Nephron progenitor cell (in vitro differentiated cells): ENCODE results near the gene THAP6.

Experiments used
- DNase-seq: peaks from one replicate; pipeline ENCODE4 v3.0.0; 2021
- H3K27ac Mint-ChIP-seq: 2 replicates; pipeline ENCODE4 v1.8.0; 2021; ENCODE audit warnings: mild to moderate bottlenecking, moderate library complexity, mixed read lengths
- H3K27me3 Mint-ChIP-seq: 2 replicates; pipeline ENCODE4 v1.8.0; 2021; ENCODE audit warnings: mild to moderate bottlenecking, low read depth, mixed read lengths; ENCODE audit not compliant: poor library complexity
- H3K36me3 Mint-ChIP-seq: 2 replicates; pipeline ENCODE4 v1.8.0; 2021; ENCODE audit warnings: low read depth, mixed read lengths
- H3K4me1 Mint-ChIP-seq: 2 replicates; pipeline ENCODE4 v1.8.0; 2021; ENCODE audit warnings: mixed read lengths
- H3K4me3 Mint-ChIP-seq: 2 replicates; pipeline ENCODE4 v1.8.0; 2021; ENCODE audit warnings: mild to moderate bottlenecking, moderate library complexity, mixed read lengths
- H3K9me3 Mint-ChIP-seq: 2 replicates; pipeline ENCODE4 v1.8.0; 2021; ENCODE audit warnings: mild to moderate bottlenecking, moderate library complexity, mixed read lengths
- TF ChIP-seq, protein P1 (sequence below): fragments of 200-600 bp; sonication (generic); IDR thresholded peaks from 2 replicates; pipeline ENCODE4 v1.5.0; 2021; ENCODE audit warnings: antibody characterized with exemption

Gene THAP6

DNA sequence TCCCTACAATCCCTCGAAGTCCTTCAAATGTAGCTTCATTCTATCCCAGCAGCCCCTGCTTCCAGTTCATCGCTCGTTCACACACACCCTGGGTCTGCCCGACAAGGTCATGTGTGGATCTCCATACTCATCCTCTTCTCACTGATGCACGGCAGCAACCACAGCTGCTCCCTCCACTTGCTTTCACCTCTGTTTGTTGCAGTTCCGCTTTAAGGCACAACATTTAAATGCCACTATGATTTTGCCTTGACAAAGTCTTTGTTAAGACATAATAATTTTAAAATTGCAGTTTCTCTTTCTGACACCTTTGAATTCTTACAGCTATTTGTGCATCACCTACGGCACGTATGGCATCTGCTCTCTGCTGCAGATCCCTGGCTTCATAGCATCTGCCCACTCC, 43.4 kb downstream of the THAP6 start:
- Mint-ChIP-seq H3K36me3 (no peaks in the 10 kb centered on the region), H3K4me3 (no peak overlapping the region), H3K27ac (no peak overlapping the region), H3K9me3 (peaks cover 3% of the 10 kb centered on the region), H3K4me1 (peaks cover 19% of the 10 kb centered on the region), H3K27me3 (peaks cover 13% of the 10 kb centered on the region)
- no peak for DNase-seq
- TF ChIP-seq, protein P1, sequence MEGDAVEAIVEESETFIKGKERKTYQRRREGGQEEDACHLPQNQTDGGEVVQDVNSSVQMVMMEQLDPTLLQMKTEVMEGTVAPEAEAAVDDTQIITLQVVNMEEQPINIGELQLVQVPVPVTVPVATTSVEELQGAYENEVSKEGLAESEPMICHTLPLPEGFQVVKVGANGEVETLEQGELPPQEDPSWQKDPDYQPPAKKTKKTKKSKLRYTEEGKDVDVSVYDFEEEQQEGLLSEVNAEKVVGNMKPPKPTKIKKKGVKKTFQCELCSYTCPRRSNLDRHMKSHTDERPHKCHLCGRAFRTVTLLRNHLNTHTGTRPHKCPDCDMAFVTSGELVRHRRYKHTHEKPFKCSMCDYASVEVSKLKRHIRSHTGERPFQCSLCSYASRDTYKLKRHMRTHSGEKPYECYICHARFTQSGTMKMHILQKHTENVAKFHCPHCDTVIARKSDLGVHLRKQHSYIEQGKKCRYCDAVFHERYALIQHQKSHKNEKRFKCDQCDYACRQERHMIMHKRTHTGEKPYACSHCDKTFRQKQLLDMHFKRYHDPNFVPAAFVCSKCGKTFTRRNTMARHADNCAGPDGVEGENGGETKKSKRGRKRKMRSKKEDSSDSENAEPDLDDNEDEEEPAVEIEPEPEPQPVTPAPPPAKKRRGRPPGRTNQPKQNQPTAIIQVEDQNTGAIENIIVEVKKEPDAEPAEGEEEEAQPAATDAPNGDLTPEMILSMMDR = no peak

GRCh38 chr4:75561789-75562188, 47.5 kb downstream of the THAP6 start:
- H3K4me1 Mint-ChIP-seq = peaks cover 10% of the 10 kb centered on the region
- H3K27me3 Mint-ChIP-seq = peaks cover 10% of the 10 kb centered on the region
- no peak overlapping the region for H3K27ac Mint-ChIP-seq
- no peak overlapping the region for H3K4me3 Mint-ChIP-seq
- no peak for DNase-seq
- H3K9me3 Mint-ChIP-seq = peaks cover 6% of the 10 kb centered on the region
- TF ChIP-seq, protein P1 = no peak
- no peaks in the 10 kb centered on the region for H3K36me3 Mint-ChIP-seq

- Mint-ChIP-seq H3K27me3 (peaks cover 2% of the 10 kb centered on the region), H3K27ac (no peak overlapping the region), H3K36me3 (no peaks in the 10 kb centered on the region), H3K4me1 (peaks cover 4% of the 10 kb centered on the region), H3K9me3 (peaks cover 22% of the 10 kb centered on the region), H3K4me3 (no peak overlapping the region)
- TF ChIP-seq, protein P1 = no peak
- no peak for DNase-seq
These were observed 49.8 kb downstream of the THAP6 start for GRCh38 chr4:75564023-75564422.

GRCh38 chr4:75565481-75565880, 51.2 kb downstream of the THAP6 start:
- peaks cover 22% of the 10 kb centered on the region for H3K9me3 Mint-ChIP-seq
- TF ChIP-seq, protein P1 = no peak
- H3K27me3 Mint-ChIP-seq = peaks cover 2% of the 10 kb centered on the region
- H3K27ac Mint-ChIP-seq = no peak overlapping the region
- DNase-seq = no peak
- H3K4me1 Mint-ChIP-seq = peaks cover 4% of the 10 kb centered on the region
- H3K4me3 Mint-ChIP-seq = no peak overlapping the region
- H3K36me3 Mint-ChIP-seq = no peaks in the 10 kb centered on the region

DNA sequence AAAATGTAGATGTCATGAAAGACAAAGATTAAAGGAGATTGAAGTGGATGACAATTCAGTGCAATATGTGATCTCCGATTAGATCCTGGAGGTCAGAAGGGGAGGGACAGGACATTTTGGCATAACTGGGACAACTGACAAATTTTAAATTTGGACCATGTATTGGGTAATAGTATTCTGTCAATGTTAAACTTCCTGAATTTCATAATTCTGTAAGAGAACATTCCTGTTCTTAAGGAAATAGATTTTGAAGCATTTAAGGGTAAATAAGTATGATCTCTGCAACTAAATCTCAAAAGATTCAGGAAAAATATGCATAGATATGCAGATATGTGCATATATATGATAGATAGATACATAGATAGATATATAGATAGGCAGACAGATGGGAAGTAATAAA, 52.6 kb downstream of the THAP6 start:
- Mint-ChIP-seq H3K4me3 (no peak overlapping the region), H3K9me3 (peaks cover 19% of the 10 kb centered on the region), H3K4me1 (peaks cover 2% of the 10 kb centered on the region), H3K27ac (no peak overlapping the region), H3K36me3 (no peaks in the 10 kb centered on the region), H3K27me3 (peaks cover 7% of the 10 kb centered on the region)
- TF ChIP-seq, protein P1 = no peak
- no peak for DNase-seq

GRCh38 chr4:75567725-75568124, 53.5 kb downstream of the THAP6 start:
- H3K27ac Mint-ChIP-seq = no peak overlapping the region
- no peaks in the 10 kb centered on the region for H3K36me3 Mint-ChIP-seq
- peaks cover 19% of the 10 kb centered on the region for H3K9me3 Mint-ChIP-seq
- peaks cover 13% of the 10 kb centered on the region for H3K27me3 Mint-ChIP-seq
- no peak for DNase-seq
- H3K4me1 Mint-ChIP-seq = no peaks in the 10 kb centered on the region
- TF ChIP-seq, protein P1 = no peak
- H3K4me3 Mint-ChIP-seq = no peak overlapping the region
